ENCODE results near the gene GSTT2B.

DNA sequence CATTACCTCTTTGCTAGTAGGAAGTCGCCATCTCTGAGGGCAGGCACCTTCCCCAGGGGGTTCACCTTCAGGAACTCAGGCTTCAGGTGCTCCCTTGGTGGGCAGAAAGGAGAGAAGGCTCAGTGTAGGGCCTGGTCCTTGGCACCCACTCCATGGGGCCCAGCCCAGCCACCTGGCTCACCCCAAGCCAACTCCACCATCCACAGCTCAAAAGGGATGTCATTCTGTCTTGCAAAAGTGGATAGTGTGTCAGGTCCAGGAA is 47.0 kb upstream of the GSTT2B start:
- TF ChIP-seq POLR2A (IDR thresholded peaks at IDR 0.05; ENCODE audit: control extremely low read depth in 1 of 2, low read depth in 2 of 2, low read length in 2 of 2) (no peak), EP300 (IDR thresholded peaks at IDR 0.05; ENCODE audit: borderline replicate concordance in 1 of 2, low read depth in 2 of 2, low read length in 2 of 2) (no peak), EZH2 (IDR thresholded peaks at IDR 0.05; ENCODE audit: low read depth, low read length, severe bottlenecking) (no peak), EGR1 (IDR thresholded peaks at IDR 0.05; ENCODE audit: borderline replicate concordance, low read depth, low read length) (no peak), ZNF274 (IDR thresholded peaks at IDR 0.05; ENCODE audit: borderline replicate concordance, extremely low read depth, low read length) (no peak), SIX5 (IDR thresholded peaks at IDR 0.05; ENCODE audit: low read depth, low read length) (no peak), JUND (IDR thresholded peaks at IDR 0.05; ENCODE audit: low read length) (no peak), BACH1 (IDR thresholded peaks at IDR 0.05; ENCODE audit: low read length) (no peak), CEBPB (IDR thresholded peaks at IDR 0.05; ENCODE audit: low read depth, low read length) (no peak), CHD1 (IDR thresholded peaks at IDR 0.05; ENCODE audit: low read depth, low read length) (no peak), CBX5 (IDR thresholded peaks at IDR 0.05; ENCODE audit: low read depth, low read length) (no peak)
- TF ChIP-seq, protein P1, sequence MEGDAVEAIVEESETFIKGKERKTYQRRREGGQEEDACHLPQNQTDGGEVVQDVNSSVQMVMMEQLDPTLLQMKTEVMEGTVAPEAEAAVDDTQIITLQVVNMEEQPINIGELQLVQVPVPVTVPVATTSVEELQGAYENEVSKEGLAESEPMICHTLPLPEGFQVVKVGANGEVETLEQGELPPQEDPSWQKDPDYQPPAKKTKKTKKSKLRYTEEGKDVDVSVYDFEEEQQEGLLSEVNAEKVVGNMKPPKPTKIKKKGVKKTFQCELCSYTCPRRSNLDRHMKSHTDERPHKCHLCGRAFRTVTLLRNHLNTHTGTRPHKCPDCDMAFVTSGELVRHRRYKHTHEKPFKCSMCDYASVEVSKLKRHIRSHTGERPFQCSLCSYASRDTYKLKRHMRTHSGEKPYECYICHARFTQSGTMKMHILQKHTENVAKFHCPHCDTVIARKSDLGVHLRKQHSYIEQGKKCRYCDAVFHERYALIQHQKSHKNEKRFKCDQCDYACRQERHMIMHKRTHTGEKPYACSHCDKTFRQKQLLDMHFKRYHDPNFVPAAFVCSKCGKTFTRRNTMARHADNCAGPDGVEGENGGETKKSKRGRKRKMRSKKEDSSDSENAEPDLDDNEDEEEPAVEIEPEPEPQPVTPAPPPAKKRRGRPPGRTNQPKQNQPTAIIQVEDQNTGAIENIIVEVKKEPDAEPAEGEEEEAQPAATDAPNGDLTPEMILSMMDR (IDR thresholded peaks at IDR 0.05; ENCODE audit: control extremely low read depth in 1 of 3, insufficient read depth in 1 of 3, low read depth in 1 of 3, low read length in 3 of 3) = no peak
- TF ChIP-seq, protein P2, sequence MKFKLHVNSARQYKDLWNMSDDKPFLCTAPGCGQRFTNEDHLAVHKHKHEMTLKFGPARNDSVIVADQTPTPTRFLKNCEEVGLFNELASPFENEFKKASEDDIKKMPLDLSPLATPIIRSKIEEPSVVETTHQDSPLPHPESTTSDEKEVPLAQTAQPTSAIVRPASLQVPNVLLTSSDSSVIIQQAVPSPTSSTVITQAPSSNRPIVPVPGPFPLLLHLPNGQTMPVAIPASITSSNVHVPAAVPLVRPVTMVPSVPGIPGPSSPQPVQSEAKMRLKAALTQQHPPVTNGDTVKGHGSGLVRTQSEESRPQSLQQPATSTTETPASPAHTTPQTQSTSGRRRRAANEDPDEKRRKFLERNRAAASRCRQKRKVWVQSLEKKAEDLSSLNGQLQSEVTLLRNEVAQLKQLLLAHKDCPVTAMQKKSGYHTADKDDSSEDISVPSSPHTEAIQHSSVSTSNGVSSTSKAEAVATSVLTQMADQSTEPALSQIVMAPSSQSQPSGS (IDR thresholded peaks at IDR 0.05; ENCODE audit: low read length) = no peak
